Glomerular endothelial cell (primary cell): ENCODE data around the gene NKX6-2. TPM values are rescaled to one million over a fixed set of nuclear protein-coding genes. Genes with fewer than 3 reads are reported as not detected.
"Not testable (repeated sequence)": the region's sequence is repeated elsewhere in the genome, so short reads cannot be mapped to it uniquely, and the experiment has no call there.

Experiments used
- DNase-seq: peaks from one replicate; pipeline ENCODE4 v3.0.0-alpha.2; 2011; ENCODE audit warnings: low read depth, low spot score; ENCODE audit errors: extremely low read depth
- total RNA-seq: library from RNA; depleted of rRNA; stranded (reverse); fragments of >200 nt; gene quantifications from 2 replicates; pipeline ENCODE4 v1.2.3, GENCODE V29; 2015

The NKX6-2 gene
- total RNA-seq, 1 donor from 2014 or later: not detected

GRCh38 chr10:132743196-132743924, 42.6 kb downstream of the NKX6-2 start:
- not testable (repeated sequence) for DNase-seq

GRCh38 chr10:132742837-132743194, 43.1 kb downstream of the NKX6-2 start:
- no peak for DNase-seq

- DNase-seq: no peak
Observed at GRCh38 chr10:132742167-132742836, 43.6 kb downstream of the NKX6-2 start.

GRCh38 chr10:132740588-132740987, 45.4 kb downstream of the NKX6-2 start:
- DNase-seq: no peak

- no peak for DNase-seq
Observed at GRCh38 chr10:132739225-132739613, 46.7 kb downstream of the NKX6-2 start.

- DNase-seq: no peak
Observed at GRCh38 chr10:132738454-132739224, 47.3 kb downstream of the NKX6-2 start.

GRCh38 chr10:132737390-132738048, 48.4 kb downstream of the NKX6-2 start:
- no peak for DNase-seq

- no peak for DNase-seq
Observed at GRCh38 chr10:132735923-132736391, 50.0 kb downstream of the NKX6-2 start.

GRCh38 chr10:132735341-132735775, 50.6 kb downstream of the NKX6-2 start:
- no peak for DNase-seq

- no peak for DNase-seq
Observed at GRCh38 chr10:132733926-132734325, 52.0 kb downstream of the NKX6-2 start.

Other genes starting within 250 kb of the NKX6-2 start
- 43.9 and 51.9 TPM in 2 replicates for gene INPP5A, start 248.4 kb downstream of the NKX6-2 start, total RNA-seq
- 1.9 and 3.2 TPM in 2 replicates for gene CFAP46, start 156.4 kb upstream of the NKX6-2 start, total RNA-seq